GM18907 (cell line): ENCODE measurements around the gene VPS33B.
"Not testable (repeated sequence)": the region's sequence is repeated elsewhere in the genome, so short reads cannot be mapped to it uniquely, and the experiment has no call there.

Experiments
- ATAC-seq: cut with Tn5 transposase; IDR thresholded peaks from one replicate; pipeline ENCODE4 v1.9.1; 2021; ENCODE audit warnings: mild to moderate bottlenecking, moderate library complexity; ENCODE audit not compliant: unreplicated experiment

VPS33B gene

GRCh38 chr15:91022075-91022831 is at the start of gene VPS33B:
Gene VPS33B, minus strand, starts transcription at chr15:91022594. Its CDS starts 345 bp downstream, at chr15:91022249.
- ATAC-seq, result peak; percentile 78

DNA sequence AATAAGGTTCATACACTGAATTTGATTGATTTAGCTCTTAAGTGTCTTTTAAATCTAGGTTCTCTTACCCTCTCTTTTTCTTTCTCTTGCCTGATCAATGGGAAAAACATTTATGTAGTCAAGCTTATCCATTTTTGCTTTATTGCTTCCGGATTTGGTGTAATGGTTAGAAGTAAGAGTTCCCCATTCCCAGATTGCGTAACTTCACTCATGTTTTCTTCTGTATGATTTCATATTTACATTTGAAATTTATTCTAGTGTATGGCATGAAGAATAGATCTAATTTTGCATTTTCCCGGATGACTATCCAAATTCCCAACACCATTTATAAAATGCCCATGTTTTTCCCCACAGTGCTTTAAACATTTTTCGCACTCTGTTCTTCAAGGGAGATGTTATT is 49.8 kb upstream of the VPS33B start:
- no peak for ATAC-seq

DNA sequence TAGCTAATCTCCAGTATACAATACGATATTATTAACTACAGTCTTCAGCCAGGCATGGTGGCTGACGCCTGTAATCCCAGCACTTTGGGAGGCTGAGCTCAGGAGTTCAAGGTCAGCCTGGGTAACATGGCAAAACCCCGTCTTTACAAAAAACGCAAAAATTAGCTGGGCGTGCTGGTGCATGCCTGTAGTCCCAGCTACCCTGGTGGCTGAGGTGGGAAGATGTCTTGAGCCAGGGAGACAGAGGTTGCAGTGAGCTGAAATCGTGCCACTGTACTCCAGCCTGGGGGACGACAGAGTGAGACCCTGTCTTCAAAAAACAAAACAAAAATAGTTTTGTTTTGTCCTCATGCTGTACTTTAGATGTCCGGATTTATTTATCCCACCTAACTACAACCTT is 48.5 kb upstream of the VPS33B start:
- ATAC-seq, result no peak

GRCh38 chr15:91068966-91069365 is 46.6 kb upstream of the VPS33B start:
- no peak for ATAC-seq

- no peak for ATAC-seq
These were observed 46.0 kb upstream of the VPS33B start for GRCh38 chr15:91068436-91068835.

GRCh38 chr15:91067036-91067435 is 44.6 kb upstream of the VPS33B start:
- ATAC-seq, result no peak

DNA sequence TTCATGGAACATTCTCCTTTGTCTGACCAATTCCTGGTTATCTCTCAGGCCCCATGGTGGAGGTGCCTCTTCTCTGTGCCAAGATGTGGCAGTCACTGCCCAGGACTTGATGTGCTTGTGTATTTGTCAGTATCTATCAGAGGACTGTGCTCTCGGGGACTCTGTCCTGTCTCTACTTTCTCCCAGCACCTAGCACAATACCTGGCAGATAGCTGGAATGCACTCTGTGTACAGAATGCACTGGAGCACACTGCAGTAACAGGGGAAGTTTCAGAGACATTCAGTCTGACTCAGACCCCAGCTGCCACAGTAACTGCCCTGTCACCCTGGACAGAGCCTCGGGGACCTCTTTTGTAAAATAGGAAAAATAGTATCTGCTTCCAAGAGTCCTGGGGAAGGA is 43.1 kb upstream of the VPS33B start:
- ATAC-seq, result no peak

- ATAC-seq, result no peak
These were observed 39.6 kb upstream of the VPS33B start for GRCh38 chr15:91061997-91062396.

- ATAC-seq, result no peak
These were observed 38.8 kb upstream of the VPS33B start for GRCh38 chr15:91061230-91061629.

DNA sequence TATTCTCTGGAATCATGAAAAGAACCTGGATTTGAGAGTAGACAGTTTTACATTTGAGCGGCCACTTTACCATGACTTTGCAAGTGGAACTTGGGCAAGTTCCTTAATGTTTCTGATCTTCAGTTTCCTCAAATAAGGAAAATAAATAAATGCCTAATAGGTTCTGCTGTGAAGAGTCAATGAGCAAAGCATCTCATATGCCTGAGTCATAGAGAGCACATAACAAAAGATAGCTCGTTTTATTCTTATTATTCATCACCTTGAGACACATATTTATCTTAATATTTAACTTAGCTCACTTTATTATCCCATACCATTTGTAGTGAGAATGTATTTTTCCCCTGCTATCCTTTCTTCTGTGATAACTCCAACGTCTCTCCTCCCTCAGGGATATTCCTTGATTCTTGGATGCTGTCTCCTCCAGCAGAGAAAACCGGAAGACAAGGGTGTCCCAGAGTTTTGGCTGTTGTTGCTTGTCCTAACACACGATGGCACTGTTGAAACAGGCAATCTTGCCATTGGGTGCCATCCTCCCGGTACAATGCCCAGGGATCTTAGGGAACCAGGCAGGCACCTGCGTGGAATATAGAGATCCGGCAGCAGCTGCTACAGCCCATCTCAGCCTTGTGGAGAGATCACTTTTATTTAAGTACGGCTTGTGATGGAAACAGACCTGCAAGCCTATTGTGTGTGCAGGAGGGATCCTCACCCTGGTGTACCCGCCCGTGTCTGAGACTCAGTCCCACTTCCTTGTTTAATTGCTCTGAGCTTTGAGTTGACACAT is 33.3 kb upstream of the VPS33B start:
- ATAC-seq, result no peak

DNA sequence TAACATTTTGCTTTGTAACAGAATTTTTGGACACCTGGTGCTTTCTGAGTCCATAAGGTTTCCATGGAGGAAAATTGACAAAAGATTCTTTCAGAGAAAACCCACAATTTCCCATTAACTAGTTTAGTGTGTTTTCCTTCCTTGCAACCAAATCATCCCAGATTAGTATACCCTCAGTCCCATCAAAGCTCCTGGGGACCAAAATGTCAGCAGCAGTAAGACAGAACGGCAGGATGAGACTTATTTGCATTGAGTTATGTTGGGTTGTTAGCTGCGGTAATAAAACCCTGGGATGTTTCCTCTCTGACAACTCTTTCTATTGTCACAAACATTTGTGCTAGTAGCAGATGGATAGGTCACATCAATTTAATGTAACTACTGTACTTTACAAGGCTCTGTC is 32.4 kb upstream of the VPS33B start:
- no peak for ATAC-seq

DNA sequence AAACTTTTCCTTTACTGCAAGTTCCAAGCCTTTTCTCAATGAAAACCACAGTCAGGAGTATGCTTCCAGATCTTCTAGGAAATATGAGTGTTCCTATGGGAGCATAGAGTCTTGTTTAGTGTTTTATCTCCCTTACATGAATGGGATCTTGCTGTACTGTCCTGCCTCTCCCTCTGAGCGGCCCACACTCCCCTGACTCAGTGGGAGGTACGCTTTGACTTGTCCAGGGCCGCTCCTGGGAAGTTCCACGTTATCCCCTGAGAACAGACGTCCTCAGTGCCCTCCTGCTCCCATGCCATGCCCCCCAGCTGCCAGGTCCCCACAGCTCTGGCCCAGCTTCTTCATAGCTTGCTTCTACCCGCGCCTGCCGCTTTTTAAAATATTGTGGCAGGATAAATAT is 28.9 kb upstream of the VPS33B start:
- ATAC-seq, result no peak

DNA sequence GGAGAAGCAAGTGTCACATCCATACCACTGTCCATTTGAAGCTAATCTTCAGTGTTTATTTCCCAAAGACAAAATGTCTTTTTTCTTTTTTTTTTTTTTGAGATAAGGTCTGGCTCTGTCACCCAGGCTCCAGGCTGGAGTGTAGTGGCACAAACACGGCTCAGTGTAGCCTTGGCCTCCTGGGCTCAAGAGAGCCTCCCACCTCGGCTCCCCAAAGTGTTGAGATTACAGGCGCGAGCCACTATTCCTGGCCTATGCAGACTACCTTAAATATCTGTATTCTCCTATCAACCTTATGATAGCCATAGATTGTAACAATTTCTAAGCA is 27.7 kb upstream of the VPS33B start:
- ATAC-seq, result no peak

DNA sequence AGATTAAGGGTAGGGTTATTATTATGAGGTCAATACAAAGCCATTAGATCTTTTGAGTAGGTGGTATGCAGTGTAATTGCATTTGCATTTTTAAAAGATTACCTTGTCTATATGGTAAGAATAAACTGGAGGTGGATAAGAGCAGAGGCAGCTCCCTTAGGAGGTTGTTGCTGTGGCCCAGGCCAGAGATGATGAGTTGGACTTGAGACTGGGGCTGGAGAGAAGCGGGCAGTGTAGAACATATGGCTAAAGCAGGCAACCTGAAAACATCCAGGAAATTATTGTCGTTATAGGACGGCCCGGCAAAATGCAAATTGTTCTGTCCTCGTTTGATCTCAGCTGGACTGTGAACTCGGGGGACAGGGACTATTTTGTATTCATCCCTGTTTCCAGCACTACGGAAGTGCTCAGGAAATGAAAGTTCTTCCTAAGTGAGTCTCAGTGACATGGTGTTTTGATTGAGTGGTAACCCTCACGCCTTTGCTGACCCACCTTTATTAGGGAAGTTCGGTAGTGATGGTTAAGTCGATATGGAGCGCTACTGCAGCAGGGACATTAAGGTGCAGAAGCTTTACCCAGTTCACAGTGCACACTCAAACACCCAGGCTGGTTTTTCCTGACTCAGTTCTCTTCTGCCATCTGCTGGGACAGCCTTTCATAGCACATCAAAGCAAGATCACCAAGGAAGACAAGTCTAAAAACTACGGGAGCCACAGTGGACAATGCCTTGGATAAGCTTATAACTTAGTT is 27.2 kb upstream of the VPS33B start:
- peak; percentile 80 for ATAC-seq

DNA sequence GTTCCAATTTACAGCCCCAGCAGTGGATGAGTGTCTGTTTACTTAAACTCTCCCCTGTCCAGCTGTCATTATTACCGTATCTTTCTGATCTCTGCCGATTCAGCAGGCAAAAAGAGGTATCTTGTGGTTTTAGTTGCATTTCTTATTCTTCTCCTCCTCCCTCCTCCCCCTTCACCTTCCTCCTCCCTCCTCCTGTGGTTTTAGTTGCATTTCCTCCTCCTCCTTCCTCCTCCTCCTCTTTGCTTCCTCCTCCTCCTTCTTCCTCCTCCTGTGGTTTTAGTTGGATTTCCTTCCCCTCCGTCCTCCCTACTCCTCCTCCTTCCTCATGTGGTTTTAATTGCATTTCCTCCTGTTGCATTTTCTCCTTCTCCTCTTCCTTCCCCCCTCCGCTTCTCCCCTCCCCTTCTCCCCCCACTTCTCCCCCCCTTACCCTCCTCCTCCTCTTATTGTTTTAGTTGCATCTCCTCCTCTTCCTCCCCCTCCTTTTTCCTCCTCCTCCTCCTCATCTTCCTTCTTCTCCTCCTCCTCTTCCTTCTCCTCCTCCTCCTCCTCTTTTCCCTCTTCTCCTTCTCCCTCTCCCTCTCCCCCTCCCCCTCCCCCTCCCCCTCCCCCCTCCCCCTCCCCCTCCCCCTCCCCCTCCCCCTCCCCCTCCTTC is 25.3 kb upstream of the VPS33B start:
- ATAC-seq, result no peak

DNA sequence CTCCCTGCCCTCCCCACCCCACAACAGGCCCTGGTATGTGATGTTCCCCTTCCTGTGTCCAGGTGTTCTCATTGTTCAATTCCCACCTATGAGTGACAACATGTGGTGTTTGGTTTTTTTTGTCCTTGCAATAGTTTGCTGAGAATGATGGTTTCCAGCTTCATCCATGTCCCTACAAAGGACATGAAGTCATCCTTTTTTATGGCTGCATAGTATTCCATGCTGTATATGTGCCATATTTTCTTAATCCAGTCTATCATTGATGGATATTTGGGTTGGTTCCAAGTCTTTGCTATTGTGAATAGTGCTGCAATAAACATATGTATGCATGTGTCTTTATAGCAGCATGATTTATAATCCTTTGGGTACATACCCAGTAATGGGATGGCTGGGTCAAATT is 23.7 kb upstream of the VPS33B start:
- ATAC-seq, result not testable (repeated sequence)

- ATAC-seq, result no peak
These were observed 22.7 kb upstream of the VPS33B start for GRCh38 chr15:91045065-91045464.

- ATAC-seq, result no peak
These were observed 20.9 kb upstream of the VPS33B start for GRCh38 chr15:91043202-91043874.

DNA sequence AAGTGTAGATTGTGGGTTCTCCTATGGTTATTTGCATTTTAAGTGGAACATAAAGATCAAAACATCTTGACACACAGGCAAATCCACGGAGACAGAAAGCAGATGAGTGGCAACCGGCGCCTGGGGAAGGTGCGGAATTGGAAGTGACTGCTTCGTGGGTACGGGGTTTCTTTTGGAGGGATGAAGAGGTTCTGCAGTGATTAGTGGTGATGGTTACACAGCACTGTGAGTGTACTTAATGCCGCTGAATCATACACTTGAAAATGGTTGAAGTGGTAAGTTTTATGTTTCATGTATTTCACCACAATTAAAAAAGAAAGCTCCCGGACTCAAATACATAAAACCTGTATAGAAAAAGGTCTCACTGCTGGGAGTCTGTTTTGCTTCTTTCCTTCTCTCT is 18.5 kb upstream of the VPS33B start:
- no peak for ATAC-seq

DNA sequence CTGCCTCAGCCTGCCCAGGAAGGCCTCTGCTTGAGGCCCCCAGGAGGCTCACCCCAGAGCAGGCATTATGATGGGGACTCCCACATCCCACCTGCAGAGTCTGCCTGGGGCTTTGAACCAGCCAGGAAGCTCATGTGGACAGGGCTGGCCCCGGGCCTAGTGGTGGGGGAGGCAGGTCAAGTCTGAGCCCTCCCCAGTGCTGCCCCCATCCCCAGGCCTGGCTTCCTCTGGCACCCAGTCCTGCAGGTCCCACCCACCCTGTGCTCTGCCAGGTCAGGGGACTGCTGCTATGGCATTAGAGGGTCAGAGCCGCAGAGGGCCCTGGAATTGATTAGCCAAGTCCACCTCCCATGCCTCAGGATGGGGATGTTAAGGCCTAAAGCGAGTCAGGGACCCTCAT is 17.6 kb upstream of the VPS33B start:
- ATAC-seq, result no peak
